Measurements from ENCODE around the gene ANKRD22.

GRCh38 chr10:88879534-88880281 lies 28.1 kb upstream of the ANKRD22 start, which contains the start of gene STAMBPL1:
- TF ChIP-seq, protein P1, sequence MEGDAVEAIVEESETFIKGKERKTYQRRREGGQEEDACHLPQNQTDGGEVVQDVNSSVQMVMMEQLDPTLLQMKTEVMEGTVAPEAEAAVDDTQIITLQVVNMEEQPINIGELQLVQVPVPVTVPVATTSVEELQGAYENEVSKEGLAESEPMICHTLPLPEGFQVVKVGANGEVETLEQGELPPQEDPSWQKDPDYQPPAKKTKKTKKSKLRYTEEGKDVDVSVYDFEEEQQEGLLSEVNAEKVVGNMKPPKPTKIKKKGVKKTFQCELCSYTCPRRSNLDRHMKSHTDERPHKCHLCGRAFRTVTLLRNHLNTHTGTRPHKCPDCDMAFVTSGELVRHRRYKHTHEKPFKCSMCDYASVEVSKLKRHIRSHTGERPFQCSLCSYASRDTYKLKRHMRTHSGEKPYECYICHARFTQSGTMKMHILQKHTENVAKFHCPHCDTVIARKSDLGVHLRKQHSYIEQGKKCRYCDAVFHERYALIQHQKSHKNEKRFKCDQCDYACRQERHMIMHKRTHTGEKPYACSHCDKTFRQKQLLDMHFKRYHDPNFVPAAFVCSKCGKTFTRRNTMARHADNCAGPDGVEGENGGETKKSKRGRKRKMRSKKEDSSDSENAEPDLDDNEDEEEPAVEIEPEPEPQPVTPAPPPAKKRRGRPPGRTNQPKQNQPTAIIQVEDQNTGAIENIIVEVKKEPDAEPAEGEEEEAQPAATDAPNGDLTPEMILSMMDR (IDR thresholded peaks at IDR 0.05; ENCODE audit: low read length) = no peak
- TF ChIP-seq EZH2phosphoT487 (IDR thresholded peaks at IDR 0.05; ENCODE audit: low read length) (no peak), EZH2 (optimal IDR thresholded peaks at IDR 0.05; ENCODE audit: low read depth, low read length) (no peak)
